Activated gamma-delta T cell treated with anti-CD3 and anti-CD28 coated beads, Interleukin-2, amount 50 U/mL, for 16 hours (primary cell): ENCODE data around the gene TK2.
A peak's percentile ranks its signal among the peaks of the same experiment; 100 is the strongest.

Experiments used
- DNase-seq: peaks from one replicate; pipeline ENCODE4 v3.0.0-alpha.2; 2020; ENCODE audit warnings: low read depth

Gene TK2

DNA sequence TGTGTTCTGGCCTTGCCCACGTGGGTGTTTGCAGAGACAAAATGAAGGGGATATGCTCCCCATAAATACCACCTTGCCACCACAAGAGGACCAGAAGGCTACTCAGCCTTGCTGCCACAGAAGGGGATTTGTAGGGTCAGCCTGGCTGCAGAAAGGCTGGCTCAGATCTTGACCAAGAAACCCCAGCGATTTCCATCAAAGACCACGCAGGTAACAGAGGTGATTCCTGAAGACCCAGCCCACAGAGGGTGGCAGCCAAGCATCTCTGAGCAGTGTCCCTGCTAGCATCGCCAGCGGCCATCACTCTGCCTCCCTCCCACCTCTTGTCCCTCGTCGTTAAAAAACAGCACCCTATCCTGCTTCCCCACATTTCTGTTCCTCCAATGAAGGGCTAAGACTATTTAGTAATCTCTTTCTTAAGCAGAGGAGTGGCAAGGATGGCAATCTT is 68.0 kb downstream of the TK2 start:
- DNase-seq: no peak

DNA sequence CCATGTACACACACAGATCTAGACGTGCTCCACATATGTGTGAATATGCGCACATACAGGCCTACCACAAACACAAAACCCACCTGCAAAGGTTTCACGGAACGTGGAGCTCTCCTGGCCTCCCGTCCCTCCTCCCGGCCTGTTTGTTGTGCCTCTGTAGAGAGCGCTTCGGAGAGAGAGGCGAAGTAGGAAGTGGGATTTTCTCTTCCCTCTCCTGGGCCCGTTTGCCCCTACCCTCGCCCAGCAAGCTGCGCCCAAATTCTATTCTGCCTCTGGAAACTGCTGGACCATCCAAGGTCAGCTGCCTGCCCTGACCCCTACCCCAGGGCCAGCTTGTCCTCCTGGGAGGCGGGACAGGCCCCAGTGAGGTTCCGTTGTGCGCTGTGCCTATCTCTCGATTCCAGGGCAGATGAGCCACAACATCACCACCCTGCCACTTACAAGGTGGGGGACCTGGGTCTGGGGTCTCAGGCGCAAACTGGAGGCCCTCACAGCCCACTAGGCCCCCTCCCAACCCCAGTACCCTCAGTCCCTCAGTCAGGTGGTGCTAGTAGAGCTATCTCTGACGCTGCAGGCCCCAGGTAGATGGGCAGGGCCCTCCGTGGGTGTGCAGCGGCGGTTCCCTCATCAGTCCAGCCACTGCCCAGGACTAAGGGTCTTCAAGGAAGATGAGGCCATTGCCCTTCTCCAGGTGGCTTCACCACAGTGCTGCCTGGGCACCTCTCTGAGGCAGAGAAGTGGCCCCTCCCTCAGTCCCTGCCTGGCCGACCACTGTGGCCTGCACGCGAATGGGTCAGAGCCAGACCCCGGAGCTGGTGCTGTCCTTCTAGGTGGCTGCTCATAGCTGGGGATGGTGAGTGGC is 68.6 kb downstream of the TK2 start:
- no peak for DNase-seq

DNA sequence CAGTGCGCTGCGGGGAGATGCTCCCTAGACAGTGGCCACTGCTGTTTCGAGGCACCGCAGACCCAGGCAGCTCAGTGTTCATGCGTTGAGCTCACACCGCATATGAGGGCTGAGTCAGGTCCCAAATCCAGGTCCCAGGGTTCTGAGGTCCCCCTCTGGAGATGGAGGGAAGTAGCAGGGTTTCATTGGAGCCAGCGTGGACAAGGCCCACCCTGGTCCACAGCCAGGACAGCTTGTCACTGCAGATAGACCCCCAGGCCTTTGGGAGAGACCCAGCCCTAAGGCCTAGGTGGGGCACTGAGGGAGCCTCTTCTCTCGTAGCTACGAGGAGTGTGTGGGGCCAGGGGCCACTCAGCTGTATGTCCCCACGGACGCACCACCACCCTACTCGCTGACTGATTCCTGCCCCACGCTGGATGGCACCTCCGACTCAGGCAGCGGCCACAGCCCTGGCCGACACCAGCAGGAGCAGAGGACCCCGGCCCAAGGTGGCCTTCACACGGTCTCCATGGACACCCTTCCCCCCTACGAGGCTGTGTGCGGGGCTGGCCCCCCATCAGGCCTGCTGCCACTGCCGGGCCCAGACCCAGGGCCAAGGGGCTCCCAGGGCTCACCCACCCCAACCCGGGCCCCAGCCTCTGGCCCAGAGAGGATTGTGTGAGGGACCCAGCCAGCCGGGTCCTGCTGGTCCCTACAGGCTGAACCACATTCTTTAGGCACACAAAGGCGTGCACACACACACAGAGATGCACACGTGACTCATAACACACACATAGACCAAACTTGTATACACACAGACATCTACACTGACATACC is 69.4 kb downstream of the TK2 start:
- DNase-seq: no peak

DNA sequence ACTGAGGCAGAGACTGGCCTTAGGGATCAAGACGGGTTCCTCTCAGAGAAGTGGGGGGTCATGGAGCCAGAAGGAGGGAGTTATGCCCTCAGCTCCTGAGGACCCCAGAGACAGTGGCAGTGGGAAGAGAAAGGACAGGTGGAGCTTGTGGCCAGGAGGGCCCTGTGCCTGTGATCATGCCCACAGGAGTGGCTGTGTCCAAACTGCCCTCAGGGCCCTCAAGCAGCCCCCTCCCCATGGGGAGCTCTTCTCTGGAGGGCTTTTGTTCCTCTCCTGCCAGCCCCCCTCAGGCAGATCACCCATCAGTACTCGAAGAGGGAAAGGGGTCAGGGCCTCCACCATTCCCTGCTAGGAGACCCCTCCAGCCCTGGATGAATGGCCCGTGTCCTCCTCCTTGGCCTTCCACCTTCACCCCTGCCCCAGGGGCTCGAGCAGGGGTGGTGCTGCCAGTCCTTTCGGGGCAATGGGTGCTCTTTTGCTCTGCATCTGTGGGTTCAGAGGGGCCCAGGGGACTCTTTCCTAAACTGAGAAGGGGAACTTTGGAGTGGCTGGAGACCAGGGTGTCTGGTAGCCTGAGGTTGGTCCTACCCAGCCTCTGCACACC is 70.2 kb downstream of the TK2 start:
- DNase-seq: no peak

DNA sequence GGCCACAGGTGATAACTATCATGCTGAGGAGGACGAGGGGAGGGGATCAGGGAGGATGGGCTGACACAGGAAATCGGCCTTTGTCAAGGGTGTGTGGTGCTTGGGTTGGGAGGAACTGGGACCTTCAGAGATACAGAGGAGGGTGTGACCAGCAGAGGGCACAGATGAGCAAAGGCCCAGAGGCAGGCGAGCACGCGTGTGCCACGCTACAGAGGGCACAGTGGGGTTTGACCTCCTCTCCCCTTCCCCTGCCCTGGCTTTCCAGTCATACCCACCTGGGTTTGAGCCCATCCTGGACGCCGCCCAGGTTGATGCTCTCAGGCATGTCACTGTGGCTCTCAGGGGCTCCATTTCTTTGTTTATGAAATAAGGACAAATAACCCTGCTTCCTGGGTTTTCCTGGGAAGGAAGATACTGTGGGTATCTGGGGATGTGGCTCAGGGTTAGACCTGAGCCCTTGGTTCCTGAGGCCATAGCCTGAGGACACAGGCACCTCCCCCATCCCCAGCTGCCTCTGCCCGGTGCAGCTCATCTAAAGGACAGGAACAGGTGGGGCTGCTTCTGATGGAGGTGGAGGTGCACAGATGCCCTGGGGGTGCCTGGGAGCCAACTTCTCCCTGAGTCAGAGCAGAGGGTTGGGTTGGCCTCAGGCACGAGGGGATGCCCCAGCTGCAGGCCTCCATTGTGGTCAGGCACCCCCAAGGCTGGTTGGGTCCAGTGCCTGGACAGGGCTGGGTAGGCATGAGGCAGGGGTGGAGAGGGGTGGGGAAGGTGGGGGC is 71.0 kb downstream of the TK2 start:
- peak; percentile 74 for DNase-seq

DNA sequence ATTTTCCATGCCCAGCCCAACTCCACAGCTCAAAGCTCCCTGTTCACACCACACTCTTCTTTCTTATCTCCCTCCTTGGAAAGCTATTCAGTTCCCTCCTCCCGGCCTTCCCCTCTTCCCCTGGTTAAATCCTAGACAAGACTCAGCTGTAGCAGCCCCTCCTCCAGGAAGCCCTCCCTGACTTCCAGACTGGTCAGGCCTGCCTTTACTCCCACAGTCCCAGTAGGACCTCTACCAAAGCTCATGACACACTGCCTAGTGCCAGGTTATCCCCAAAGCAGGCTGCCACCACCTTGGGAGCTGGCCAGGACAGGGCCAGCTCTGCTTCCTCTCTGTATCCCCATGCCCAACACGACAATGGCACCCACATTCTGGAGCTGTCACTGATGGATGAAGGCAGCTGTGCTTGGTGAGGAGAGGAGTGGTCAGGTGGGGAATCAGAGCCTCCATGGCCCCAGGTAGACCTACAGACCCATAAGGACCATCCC is 72.8 kb downstream of the TK2 start:
- no peak for DNase-seq

DNA sequence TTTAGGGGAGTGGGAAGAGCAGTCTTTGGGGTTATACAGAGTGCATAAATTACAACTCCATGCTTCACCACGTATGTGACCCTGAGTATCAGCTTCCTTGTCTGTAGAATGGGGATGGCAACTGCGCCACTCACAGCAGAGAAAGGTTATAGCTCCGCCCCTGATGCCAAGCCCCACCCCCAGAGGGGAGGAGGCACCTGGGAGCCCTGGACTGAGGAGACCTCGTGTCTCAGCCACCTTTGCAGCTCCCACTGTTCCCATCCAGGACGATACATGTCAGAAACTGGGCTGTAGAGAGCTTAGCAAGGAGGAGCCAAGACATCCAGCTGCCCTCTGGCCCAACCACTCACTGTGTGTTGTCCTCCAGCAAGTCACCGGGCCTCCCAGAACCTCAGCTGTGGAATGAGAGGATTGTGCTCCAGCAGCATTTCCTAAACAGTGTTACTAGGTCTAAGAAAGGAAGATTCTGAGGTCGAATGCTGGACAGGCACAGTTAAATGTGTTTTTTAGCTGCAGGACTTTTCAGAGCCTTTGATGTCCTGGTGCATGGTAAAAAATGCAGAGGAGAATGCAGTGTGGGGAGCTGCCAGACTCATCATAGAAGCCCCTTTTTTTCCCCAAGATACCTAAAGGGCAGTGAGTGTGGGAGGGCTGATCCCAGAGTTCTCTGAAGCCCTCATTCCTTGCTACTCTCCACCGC is 73.4 kb downstream of the TK2 start:
- DNase-seq: no peak

DNA sequence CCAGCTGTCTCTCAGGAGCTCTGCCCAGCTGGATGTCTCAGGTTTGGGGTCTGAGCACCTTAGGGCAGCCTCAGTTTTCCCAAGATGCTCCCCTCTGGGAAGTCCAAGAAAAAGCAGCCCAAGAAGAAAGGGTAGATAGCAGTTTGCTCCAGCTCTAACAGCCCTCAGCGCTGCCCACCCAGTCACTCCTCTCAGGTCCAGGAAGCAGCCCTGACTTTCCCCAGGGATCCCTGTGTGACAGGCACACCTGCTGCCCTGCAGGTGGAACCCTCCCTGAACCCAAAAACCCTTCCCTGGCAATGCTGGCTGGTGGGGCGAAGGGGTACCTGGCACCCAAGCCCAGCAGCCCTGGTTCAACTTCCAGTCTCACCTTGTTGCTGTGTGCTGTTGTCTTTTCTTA is 74.7 kb downstream of the TK2 start:
- DNase-seq: no peak

DNA sequence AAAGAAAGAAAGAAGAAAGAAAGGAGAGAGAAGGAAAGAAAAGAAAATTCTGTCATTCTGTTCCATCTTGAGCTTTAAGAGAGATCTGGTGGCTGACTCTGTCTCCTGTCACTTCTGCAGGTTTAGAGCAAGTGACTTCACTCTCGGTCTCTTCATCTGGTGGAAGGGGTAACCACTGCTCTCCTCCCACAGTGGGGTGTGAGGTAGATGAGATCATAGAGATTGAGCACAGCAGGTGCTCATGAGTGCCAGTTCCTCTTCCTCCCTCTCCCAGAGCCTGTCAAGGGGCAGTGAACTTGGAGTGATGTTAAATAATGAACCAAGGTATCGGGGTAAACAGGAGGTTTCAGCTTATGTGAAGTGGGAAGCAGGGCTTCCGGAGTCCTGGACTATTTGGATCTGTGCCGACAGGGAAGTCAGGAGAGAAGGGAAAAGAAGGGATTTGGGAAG is 75.1 kb downstream of the TK2 start:
- DNase-seq: peak; percentile 46

DNA sequence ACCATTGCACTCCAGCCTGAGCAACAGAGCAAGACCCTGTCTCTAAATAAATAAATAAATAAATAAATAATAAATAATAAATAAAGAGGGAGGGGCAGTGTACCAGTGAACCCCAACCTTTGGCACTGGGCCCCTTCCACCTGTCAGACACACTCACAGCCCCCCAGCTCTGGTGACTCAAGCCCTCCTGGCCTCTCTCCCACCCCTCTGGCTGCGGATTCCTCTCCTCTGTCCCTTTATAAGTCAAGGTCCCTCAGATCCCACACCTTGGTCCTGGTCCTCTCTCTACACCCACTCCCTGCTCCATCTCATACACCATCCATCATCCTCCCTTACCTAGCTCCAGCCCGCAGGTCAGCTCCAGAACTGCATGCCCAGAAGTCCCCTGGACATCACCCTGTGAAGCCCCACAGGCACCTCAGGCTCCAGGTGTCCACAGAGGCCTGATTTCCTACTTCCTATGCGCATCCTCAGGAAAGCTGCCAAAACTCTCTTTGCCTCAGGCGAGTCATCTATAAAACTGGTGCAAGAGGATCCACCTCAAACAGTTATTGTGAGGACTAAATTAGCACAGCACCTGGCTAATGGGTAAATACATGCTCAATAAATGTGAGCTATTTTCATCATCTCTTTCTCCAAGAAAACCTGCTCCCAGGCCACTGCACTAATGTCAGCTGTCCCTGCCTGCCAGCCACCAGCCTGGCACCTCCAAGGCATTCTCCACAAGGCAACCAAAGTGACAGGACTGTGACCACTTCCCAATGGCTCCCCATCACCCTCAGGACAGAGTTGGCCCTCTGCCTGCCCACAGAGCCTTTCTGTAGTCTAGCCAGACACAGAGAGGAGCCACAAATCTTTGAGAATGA is 76.0 kb downstream of the TK2 start:
- no peak for DNase-seq

DNA sequence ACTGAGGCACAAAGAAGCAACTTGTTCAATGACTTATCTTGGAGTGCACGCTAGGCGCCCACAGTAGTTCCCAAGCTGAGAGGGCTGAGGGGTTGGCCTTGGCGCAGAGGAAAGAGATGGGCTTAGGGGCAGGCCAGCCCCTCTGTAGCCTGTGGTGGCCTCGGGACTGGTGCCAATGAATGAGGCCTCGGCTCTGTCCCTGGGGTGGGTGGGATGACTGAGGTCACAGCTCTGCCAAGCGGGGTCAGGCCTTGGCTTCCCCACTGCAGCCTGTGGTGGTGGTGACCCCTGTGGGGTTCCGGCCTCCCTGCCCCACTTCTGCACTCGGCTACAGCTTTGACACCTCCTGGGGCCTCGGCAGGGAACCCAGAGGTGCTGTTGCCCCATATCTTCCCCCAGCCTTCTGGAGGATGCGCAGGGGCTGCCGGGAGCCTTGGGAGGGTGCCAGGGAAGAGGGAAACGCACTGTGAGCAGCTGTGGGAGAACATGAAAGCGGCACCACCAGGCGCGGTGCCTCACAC is 76.8 kb downstream of the TK2 start:
- no peak for DNase-seq

DNA sequence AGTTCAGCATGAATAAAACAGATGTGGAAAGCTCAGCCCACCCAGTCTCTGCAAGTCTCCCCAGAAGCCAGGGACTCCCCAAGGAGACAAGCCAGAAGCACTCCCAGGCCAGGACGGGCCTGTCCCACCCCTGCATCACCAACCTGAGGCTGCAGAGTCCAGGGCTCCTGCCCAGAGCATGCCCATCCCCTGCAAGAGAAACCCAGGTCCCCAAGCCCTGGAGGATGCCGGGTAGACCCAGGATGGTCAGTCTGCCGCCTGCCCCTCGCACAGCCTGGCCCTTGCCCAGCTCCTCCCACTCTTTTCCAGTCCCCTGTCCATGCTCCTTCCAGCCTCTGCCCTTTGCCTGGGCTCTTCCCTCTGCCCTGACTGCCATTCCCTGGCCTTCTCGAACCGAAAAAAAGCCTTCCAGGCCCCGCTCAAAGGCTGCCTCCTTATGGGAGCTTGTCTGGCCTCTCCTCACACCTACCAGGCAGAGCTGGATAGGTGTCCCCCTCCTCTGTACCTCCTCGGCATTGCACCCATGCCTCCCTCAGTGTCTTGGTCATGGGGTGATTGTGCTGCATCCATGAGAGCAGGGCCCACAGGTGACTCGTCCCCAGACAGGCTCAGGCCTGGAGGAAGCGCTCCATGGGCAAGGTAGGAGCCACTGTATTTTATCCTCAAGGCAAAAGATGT is 78.1 kb downstream of the TK2 start:
- DNase-seq: no peak

DNA sequence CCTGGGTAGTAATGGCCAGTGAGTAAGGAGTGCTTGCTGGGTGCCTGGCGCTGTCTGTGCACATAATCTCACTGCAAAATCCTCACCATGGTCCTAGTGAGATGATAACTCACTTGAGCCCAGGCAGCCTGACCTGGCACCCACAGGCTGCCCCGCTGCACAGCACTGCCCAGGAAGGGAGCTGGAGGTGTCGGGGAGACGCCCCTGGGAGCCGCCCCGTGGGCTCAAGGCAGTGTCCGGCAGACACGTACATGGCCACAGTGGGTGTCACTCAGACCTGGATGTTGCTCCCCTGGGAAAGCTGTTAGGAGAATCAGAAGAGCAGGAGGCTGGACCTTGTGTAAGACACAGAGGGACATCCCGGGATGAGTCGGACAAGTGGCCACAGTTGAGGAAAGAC is 78.7 kb downstream of the TK2 start:
- DNase-seq: no peak

DNA sequence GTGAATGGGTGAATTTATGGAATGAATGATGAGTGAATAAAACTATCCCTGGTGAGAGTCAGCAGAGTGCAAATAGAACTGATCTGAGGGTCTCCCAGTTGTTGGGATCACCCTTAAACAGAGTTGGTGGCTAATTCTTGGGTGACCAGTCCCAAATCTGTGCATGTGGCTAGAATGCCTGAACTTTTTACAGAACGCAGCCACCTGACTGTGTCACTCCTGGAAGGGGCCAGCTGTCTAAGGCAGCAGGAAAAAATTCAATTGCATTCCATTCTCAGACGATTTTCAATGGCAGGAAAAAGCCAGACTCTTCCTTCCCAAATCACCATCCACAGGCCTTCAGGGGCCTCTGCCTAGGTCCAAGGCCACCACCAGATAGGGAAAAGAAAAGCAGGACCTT is 79.4 kb downstream of the TK2 start:
- no peak for DNase-seq

DNA sequence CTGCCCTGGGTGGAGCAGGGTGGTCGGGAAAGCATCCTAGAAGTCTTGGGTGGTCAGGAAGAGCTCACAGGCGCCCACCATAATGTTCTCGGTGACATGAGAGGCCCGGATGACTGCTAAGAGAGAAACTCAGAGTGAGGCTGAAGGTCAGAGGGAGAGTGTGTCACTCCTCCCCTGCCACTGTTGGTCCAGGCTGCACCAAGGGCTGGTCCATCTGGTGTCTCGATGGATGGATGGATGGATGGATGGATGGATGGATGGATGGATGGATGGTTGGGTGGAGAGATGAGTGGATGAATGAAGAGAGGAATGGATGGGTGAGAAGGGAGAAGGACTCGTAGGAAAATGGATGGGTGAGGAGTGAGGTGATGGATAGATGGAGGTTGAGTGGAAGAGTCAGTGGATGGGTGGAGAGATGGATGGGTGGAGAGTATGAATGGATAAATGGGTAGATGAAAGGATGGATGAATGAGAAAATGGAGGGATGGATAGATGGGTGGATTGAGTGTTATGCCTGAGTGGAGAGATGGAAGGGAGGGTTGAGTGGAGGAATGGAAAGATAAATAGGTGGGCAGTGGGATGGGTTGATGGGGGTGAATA is 79.9 kb downstream of the TK2 start:
- DNase-seq: no peak

DNA sequence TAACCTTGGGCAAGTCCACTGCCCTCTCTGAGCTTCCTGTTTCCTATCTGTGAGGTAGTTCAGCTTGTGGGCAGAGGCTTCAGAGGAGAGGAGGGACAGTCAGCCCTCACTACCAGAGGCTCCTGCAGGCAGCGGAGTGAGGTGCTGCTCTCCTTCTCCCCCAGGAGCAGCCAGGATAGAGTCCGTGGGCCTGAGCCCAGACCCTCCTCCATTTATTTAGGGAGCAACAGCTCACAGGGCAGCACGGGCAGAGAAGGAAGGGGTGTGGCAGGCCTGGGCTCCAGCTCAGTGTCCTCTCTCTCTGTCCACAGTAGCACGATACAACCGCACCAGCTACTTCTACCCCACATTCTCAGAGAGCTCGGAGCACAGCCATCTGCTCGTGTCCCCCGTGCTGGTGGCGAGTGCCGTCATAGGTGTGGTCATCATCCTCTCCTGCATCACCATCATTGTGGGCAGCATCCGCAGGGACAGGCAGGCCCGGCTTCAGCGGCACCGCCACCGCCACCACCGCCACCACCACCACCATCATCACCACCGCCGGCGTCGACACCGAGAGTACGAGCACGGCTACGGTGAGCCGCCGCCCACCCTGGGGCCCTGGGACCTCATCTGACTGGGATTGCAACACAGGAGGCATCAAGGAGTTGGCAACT is 80.5 kb downstream of the TK2 start:
- DNase-seq: no peak

DNA sequence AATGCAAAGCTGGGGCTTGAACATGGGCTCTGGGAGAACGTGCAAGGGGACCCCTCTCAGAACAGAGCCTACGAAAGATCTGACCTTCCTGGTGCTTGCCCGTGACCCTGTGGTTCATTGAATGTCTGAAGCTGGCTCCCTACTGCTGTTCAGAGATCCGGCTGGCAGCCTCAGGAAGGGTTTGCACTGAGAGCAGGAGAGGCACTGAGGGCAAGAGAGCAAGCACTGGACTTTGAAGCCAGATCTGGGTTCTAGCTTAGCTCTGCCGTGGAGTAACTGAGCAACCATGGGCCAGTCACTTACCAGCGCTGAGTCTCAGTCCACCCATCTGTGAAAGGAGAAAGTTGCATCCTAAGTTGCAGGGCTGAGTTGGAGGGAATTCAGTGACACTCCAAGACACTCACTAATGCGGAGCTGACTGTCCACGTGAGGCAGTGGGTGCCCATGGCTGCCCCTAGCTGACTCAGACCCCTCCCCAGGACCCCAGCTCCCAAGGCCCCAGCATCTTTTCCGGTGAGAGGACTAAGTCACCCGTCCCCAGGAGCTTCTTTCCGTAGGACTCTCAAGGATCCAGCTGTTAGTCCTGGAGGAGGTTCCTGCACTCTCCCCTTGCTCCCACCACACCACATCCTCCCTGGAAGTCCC is 81.5 kb downstream of the TK2 start:
- no peak for DNase-seq

DNA sequence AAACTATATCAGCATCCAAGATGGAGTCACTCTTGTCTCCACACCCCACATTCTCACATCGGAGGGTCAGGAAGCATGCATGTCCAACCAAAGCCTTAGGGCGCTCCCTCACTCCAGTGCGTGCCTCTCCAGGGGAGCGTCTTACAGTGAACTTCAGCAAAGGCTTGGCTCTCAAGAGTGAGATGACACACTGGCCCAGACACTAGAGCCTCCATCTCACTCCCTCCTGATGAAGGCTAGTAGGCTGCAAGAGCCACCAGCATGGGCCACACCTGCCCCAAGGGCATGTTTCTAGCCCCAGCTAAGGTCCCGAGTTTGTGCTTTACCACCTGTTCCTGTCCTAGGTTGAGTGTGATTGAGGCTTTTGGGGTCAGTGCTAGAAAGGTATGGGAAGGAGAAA is 82.3 kb downstream of the TK2 start:
- no peak for DNase-seq
